Measurements from ENCODE around the gene MOGAT1.
"Not testable (repeated sequence)": the region's sequence is repeated elsewhere in the genome, so short reads cannot be mapped to it uniquely, and the experiment has no call there.

GRCh38 chr2:222721597-222721996 is 50.1 kb downstream of the MOGAT1 start:
- not testable (repeated sequence) for TF ChIP-seq EZH2 (IDR thresholded peaks at IDR 0.05; ENCODE audit: insufficient read depth, poor library complexity, severe bottlenecking); EZH2phosphoT487 (IDR thresholded peaks at IDR 0.05; ENCODE audit: insufficient read depth, low read depth)
